Astrocyte (in vitro differentiated cells and primary cell): ENCODE measurements around the gene IDH3A. TPM values are rescaled to one million over a fixed set of nuclear protein-coding genes. Genes with fewer than 3 reads are reported as not detected.

Experiments used
- DNase-seq: peaks from one replicate; pipeline ENCODE4 v3.0.0-alpha.2; 2010; ENCODE audit warnings: low read depth
- FAIRE-seq: peaks from 2 replicates; lab custom pipeline; 2011; peaks lifted over from hg19 to GRCh38; lab: Jason Lieb, UNC
- H2AFZ ChIP-seq: 2 replicates; pipeline ENCODE4 v1.6.0; 2012; ENCODE audit warnings: low read depth, low read length, inconsistent platforms
- H3K27ac ChIP-seq: 2 replicates; pipeline ENCODE4 v1.5.1; 2011; ENCODE audit warnings: low read depth, low read length, inconsistent platforms
- H3K27me3 ChIP-seq: 2 replicates; pipeline ENCODE4 v1.6.0; 2011; ENCODE audit warnings: low read length, inconsistent platforms; ENCODE audit not compliant: insufficient read depth
- H3K36me3 ChIP-seq: 2 replicates; pipeline ENCODE4 v1.5.1; 2011; ENCODE audit warnings: low read length, inconsistent platforms; ENCODE audit not compliant: insufficient read depth
- H3K4me1 ChIP-seq: 2 replicates; pipeline ENCODE4 v1.5.1; 2011; ENCODE audit warnings: low read length, inconsistent platforms; ENCODE audit not compliant: insufficient read depth
- H3K4me2 ChIP-seq: 2 replicates; pipeline ENCODE4 v1.6.0; 2012; ENCODE audit warnings: low read length, inconsistent platforms
- H3K4me3 ChIP-seq: 2 replicates; pipeline ENCODE4 v1.5.1; 2011; ENCODE audit warnings: low read depth, mild to moderate bottlenecking, low read length, inconsistent platforms; ENCODE audit not compliant: insufficient read depth
- H3K79me2 ChIP-seq: 2 replicates; pipeline ENCODE4 v1.6.0; 2012; ENCODE audit warnings: mild to moderate bottlenecking, low read length, inconsistent platforms; ENCODE audit not compliant: insufficient read depth
- H3K9ac ChIP-seq: 2 replicates; pipeline ENCODE4 v1.6.0; 2012; ENCODE audit warnings: mild to moderate bottlenecking, low read length, inconsistent platforms
- H3K9me3 ChIP-seq: 2 replicates; pipeline ENCODE4 v1.5.1; 2012; ENCODE audit warnings: low read depth, mild to moderate bottlenecking, low read length, inconsistent platforms; ENCODE audit not compliant: insufficient read depth
- H4K20me1 ChIP-seq: 2 replicates; pipeline ENCODE4 v1.6.0; 2012; ENCODE audit warnings: low read length, inconsistent platforms; ENCODE audit not compliant: insufficient read depth
- H3K27ac Mint-ChIP-seq: one replicate; pipeline ENCODE4 v1.8.0; 2021; ENCODE audit warnings: mild to moderate bottlenecking, mixed read lengths; ENCODE audit not compliant: unreplicated experiment
- H3K27me3 Mint-ChIP-seq: one replicate; pipeline ENCODE4 v1.8.0; 2021; ENCODE audit warnings: low read depth, mixed read lengths; ENCODE audit not compliant: unreplicated experiment
- H3K36me3 Mint-ChIP-seq: one replicate; pipeline ENCODE4 v1.8.0; 2021; ENCODE audit warnings: low read depth, mixed read lengths; ENCODE audit not compliant: unreplicated experiment
- H3K4me1 Mint-ChIP-seq: one replicate; pipeline ENCODE4 v1.8.0; 2021; ENCODE audit warnings: low read depth, mixed read lengths; ENCODE audit not compliant: unreplicated experiment
- H3K4me3 Mint-ChIP-seq: one replicate; pipeline ENCODE4 v1.8.0; 2021; ENCODE audit warnings: mild to moderate bottlenecking, moderate library complexity, mixed read lengths; ENCODE audit not compliant: unreplicated experiment
- H3K9me3 Mint-ChIP-seq: one replicate; pipeline ENCODE4 v1.8.0; 2021; ENCODE audit warnings: mild to moderate bottlenecking, mixed read lengths; ENCODE audit not compliant: unreplicated experiment
- CTCF ChIP-seq: IDR thresholded peaks from 2 replicates; pipeline ENCODE4 v1.5.1; 2011; ENCODE audit warnings: low read depth, mild to moderate bottlenecking, inconsistent platforms, low read length, moderate library complexity; ENCODE audit not compliant: insufficient read depth
- EZH2 ChIP-seq: IDR thresholded peaks from 2 replicates; pipeline ENCODE4 v1.6.1; 2012; ENCODE audit warnings: mild to moderate bottlenecking, low read length, inconsistent platforms; ENCODE audit not compliant: insufficient read depth
- total RNA-seq: library from RNA; stranded (reverse); gene quantifications from 2 replicates; pipeline ENCODE4 v1.2.1, GENCODE V29; 2021

The IDH3A gene
- total RNA-seq, 1 donor from 2014 or later, result 36.3 TPM

GRCh38 chr15:78112551-78112950 lies 36.6 kb upstream of the IDH3A start:
- H3K4me2 ChIP-seq, result no peak overlapping the region
- no peak overlapping the region for H3K4me3 Mint-ChIP-seq
- no peak overlapping the region for H3K27ac Mint-ChIP-seq
- H3K4me1 ChIP-seq, result no peaks in the 10 kb centered on the region
- H3K4me1 Mint-ChIP-seq, result no peaks in the 10 kb centered on the region
- H4K20me1 ChIP-seq, result no peaks in the 10 kb centered on the region
- H2AFZ ChIP-seq, result no peak overlapping the region
- H3K9me3 ChIP-seq, result no peaks in the 10 kb centered on the region
- peaks cover 23% of the 10 kb centered on the region for H3K27me3 Mint-ChIP-seq
- H3K9me3 Mint-ChIP-seq, result no peaks in the 10 kb centered on the region
- no peaks in the 10 kb centered on the region for H3K36me3 Mint-ChIP-seq
- H3K79me2 ChIP-seq, result no peaks in the 10 kb centered on the region
- H3K27ac ChIP-seq, result no peak overlapping the region
- H3K27me3 ChIP-seq, result no peaks in the 10 kb centered on the region
- no peaks in the 10 kb centered on the region for H3K36me3 ChIP-seq
- no peak for FAIRE-seq
- TF ChIP-seq EZH2, result no peak
- no peak for TF ChIP-seq CTCF
- H3K4me3 ChIP-seq, result no peak overlapping the region
- H3K9ac ChIP-seq, result no peak overlapping the region
- DNase-seq, result no peak

- no peak overlapping the region for H3K4me3 Mint-ChIP-seq
- Histone ChIP-seq H3K27me3 (no peaks in the 10 kb centered on the region), H3K79me2 (no peaks in the 10 kb centered on the region), H3K4me3 (no peak overlapping the region), H3K4me1 (no peaks in the 10 kb centered on the region), H2AFZ (no peak overlapping the region), H3K9ac (no peak overlapping the region), H3K4me2 (no peak overlapping the region), H4K20me1 (no peaks in the 10 kb centered on the region), H3K9me3 (no peaks in the 10 kb centered on the region), H3K36me3 (no peaks in the 10 kb centered on the region), H3K27ac (no peak overlapping the region)
- H3K27me3 Mint-ChIP-seq, result peaks cover 16% of the 10 kb centered on the region
- no peak overlapping the region for H3K27ac Mint-ChIP-seq
- TF ChIP-seq CTCF (no peak), EZH2 (no peak)
- H3K36me3 Mint-ChIP-seq, result peaks cover 8% of the 10 kb centered on the region
- no peaks in the 10 kb centered on the region for H3K4me1 Mint-ChIP-seq
- no peak for FAIRE-seq
- no peaks in the 10 kb centered on the region for H3K9me3 Mint-ChIP-seq
- DNase-seq, result no peak
These were observed 28.6 kb upstream of the IDH3A start for GRCh38 chr15:78120523-78120922.

- H3K4me1 ChIP-seq, result no peaks in the 10 kb centered on the region
- H3K9me3 Mint-ChIP-seq, result no peaks in the 10 kb centered on the region
- no peaks in the 10 kb centered on the region for H3K27me3 ChIP-seq
- DNase-seq (no peak), FAIRE-seq (no peak)
- H3K4me1 Mint-ChIP-seq, result no peaks in the 10 kb centered on the region
- no peak overlapping the region for H3K27ac Mint-ChIP-seq
- no peak overlapping the region for H3K4me2 ChIP-seq
- no peak overlapping the region for H3K9ac ChIP-seq
- H3K27ac ChIP-seq, result no peak overlapping the region
- H3K9me3 ChIP-seq, result no peaks in the 10 kb centered on the region
- peaks cover 22% of the 10 kb centered on the region for H3K27me3 Mint-ChIP-seq
- H4K20me1 ChIP-seq, result no peaks in the 10 kb centered on the region
- no peak overlapping the region for H2AFZ ChIP-seq
- no peak overlapping the region for H3K4me3 Mint-ChIP-seq
- no peak for TF ChIP-seq EZH2
- TF ChIP-seq CTCF, result no peak
- no peaks in the 10 kb centered on the region for H3K36me3 ChIP-seq
- H3K36me3 Mint-ChIP-seq, result peaks cover 10% of the 10 kb centered on the region
- no peak overlapping the region for H3K4me3 ChIP-seq
- no peaks in the 10 kb centered on the region for H3K79me2 ChIP-seq
These were observed 23.9 kb upstream of the IDH3A start for GRCh38 chr15:78125267-78125666.
